Type B pancreatic cell (in vitro differentiated cells): ENCODE results near the gene TK2. TPM values are rescaled to one million over a fixed set of nuclear protein-coding genes. Genes with fewer than 3 reads are reported as not detected.

ENCODE experiments used
- DNase-seq: peaks from one replicate; pipeline ENCODE4 v3.0.0; 2021; ENCODE audit warnings: mixed read lengths; ENCODE audit not compliant: unreplicated experiment; ENCODE audit errors: extremely low spot score
- H3K27ac Mint-ChIP-seq: 2 replicates; pipeline ENCODE4 v1.8.0; 2021; ENCODE audit warnings: mild to moderate bottlenecking, mixed read lengths
- H3K27me3 Mint-ChIP-seq: 2 replicates; pipeline ENCODE4 v1.8.0; 2021; ENCODE audit warnings: mixed read lengths
- H3K36me3 Mint-ChIP-seq: 2 replicates; pipeline ENCODE4 v1.8.0; 2021; ENCODE audit warnings: mixed read lengths
- H3K4me1 Mint-ChIP-seq: one replicate; pipeline ENCODE4 v1.8.0; 2021; ENCODE audit warnings: mixed read lengths; ENCODE audit not compliant: unreplicated experiment
- H3K4me3 Mint-ChIP-seq: 2 replicates; pipeline ENCODE4 v1.8.0; 2021; ENCODE audit warnings: mild to moderate bottlenecking, mixed read lengths
- H3K9me3 Mint-ChIP-seq: 2 replicates; pipeline ENCODE4 v1.8.0; 2021; ENCODE audit warnings: mixed read lengths
- CTCF ChIP-seq: fragments of 200-600 bp; sonication (generic); conservative IDR thresholded peaks from 2 replicates; pipeline ENCODE4 v1.5.0; 2021; ENCODE audit warnings: antibody characterized with exemption, mild to moderate bottlenecking
- total RNA-seq: library from RNA; stranded (reverse); gene quantifications from 2 replicates; pipeline ENCODE4 v1.2.1, GENCODE V29; 2021; ENCODE audit warnings: low replicate concordance

TK2 gene
- total RNA-seq, 1 donor from 2014 or later = 18.4 TPM

GRCh38 chr16:66562409-66562808, 12.5 kb upstream of the TK2 start:
- DNase-seq = no peak
- no peak for TF ChIP-seq CTCF
- Mint-ChIP-seq H3K4me3 (no peak overlapping the region), H3K27ac (no peak overlapping the region), H3K4me1 (peaks cover 5% of the 10 kb centered on the region), H3K27me3 (no peaks in the 10 kb centered on the region), H3K9me3 (no peaks in the 10 kb centered on the region), H3K36me3 (peaks cover 23% of the 10 kb centered on the region)

GRCh38 chr16:66561381-66562080, 11.6 kb upstream of the TK2 start:
- peaks cover 5% of the 10 kb centered on the region for H3K4me1 Mint-ChIP-seq
- H3K27ac Mint-ChIP-seq = no peak overlapping the region
- peaks cover 20% of the 10 kb centered on the region for H3K36me3 Mint-ChIP-seq
- no peak for DNase-seq
- no peaks in the 10 kb centered on the region for H3K9me3 Mint-ChIP-seq
- no peak for TF ChIP-seq CTCF
- H3K27me3 Mint-ChIP-seq = no peaks in the 10 kb centered on the region
- H3K4me3 Mint-ChIP-seq = no peak overlapping the region

DNA sequence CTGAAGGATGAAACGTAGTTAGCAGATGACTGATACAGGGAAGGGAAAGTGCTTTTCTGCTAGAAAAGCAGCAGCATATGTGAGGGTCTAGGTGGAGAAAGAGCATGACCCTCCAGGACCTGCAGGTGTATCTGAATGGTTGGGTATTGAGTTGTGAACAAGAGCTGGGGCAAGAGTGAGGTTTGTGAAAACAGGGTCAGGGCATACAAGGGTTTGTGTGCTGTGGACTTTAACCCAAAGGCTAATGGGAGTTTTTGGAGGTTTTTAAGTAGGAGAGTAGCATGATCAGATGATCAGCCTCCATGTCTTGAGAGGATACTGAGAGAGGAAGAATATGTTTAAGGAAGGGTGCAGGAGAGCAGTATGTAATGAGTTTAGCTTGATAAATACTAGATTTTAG, 10.2 kb upstream of the TK2 start:
- Mint-ChIP-seq H3K4me1 (peaks cover 12% of the 10 kb centered on the region), H3K36me3 (peaks cover 16% of the 10 kb centered on the region), H3K9me3 (no peaks in the 10 kb centered on the region), H3K27me3 (no peaks in the 10 kb centered on the region), H3K27ac (no peak overlapping the region), H3K4me3 (no peak overlapping the region)
- no peak for DNase-seq
- no peak for TF ChIP-seq CTCF

DNA sequence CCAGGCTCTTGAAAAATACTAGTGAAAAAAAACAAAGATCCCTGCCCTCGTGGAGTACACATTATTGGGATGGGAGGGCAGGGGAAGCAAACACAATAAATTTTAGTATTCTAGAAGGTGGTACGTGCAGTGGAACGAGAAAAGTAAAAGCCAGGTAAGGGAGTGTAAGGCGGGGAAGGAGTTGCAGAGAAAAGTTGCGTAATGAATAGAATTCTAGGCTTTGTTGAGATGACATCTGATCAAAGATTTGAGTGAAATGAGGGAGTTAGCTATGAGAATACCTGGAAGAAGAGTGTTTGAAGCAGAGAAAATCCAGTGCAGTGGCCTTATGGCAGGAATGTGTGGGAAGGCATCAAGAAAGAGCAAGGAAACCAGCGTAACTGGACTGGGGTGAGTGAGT, 4.6 kb upstream of the TK2 start:
- Mint-ChIP-seq H3K36me3 (peaks cover 25% of the 10 kb centered on the region), H3K27me3 (no peaks in the 10 kb centered on the region), H3K4me3 (peak overlapping the region; percentile 12), H3K4me1 (peaks cover 45% of the 10 kb centered on the region), H3K27ac (no peak overlapping the region), H3K9me3 (peaks cover 4% of the 10 kb centered on the region)
- DNase-seq = no peak
- TF ChIP-seq CTCF = no peak

DNA sequence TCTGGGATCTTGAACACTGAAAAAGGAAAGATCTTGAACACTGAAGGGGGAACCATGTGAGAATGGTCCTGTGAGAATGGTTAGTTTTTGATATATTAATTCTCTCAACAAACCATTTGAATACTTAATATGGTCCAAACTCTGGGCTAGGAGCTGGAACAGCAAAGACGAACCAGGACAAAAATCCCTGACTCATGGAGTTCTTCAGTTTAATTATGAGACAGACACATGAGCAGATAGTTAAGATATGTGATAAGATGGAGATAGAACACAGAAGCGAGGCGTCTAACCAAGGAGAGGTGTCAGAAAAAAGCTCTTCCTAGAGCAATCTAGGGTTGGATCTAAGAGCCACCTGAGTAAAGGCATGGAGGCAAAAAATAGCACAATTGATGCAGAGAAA, 4.1 kb upstream of the TK2 start:
- no peak overlapping the region for H3K4me3 Mint-ChIP-seq
- peaks cover 47% of the 10 kb centered on the region for H3K4me1 Mint-ChIP-seq
- no peak for DNase-seq
- no peak for TF ChIP-seq CTCF
- peaks cover 4% of the 10 kb centered on the region for H3K9me3 Mint-ChIP-seq
- H3K27ac Mint-ChIP-seq = no peak overlapping the region
- peaks cover 25% of the 10 kb centered on the region for H3K36me3 Mint-ChIP-seq
- H3K27me3 Mint-ChIP-seq = no peaks in the 10 kb centered on the region
